HepG2 (cell line): ENCODE data around the gene ANKEF1. TPM values are rescaled to one million over a fixed set of nuclear protein-coding genes. Genes with fewer than 3 reads are reported as not detected.
A peak's percentile ranks its signal among the peaks of the same experiment; 100 is the strongest.

Experiments used
- CHD2 ChIP-seq: IDR thresholded peaks from 2 replicates; pipeline ENCODE4 v1.6.1; 2011; ENCODE audit warnings: low read depth, low read length, improper control_type of control experiment
- IKZF4 ChIP-seq: sonication (generic); formaldehyde crosslinking; IDR thresholded peaks from 2 replicates; pipeline ENCODE4 v1.5.1; 2020; ENCODE audit warnings: borderline replicate concordance, mild to moderate bottlenecking, low read depth, missing genetic modification reagents; ENCODE audit errors: not compliant biosample characterization
- IRX3 ChIP-seq: sonication (generic); formaldehyde crosslinking; IDR thresholded peaks from 2 replicates; pipeline ENCODE4 v1.8.1; 2023; ENCODE audit warnings: mild to moderate bottlenecking, low read depth, missing genetic modification reagents, borderline replicate concordance
- MEIS2 ChIP-seq: sonication (generic); formaldehyde crosslinking; IDR thresholded peaks from 2 replicates; pipeline ENCODE4 v1.9.0; 2021; ENCODE audit warnings: mild to moderate bottlenecking, missing genetic modification reagents
- MIXL1 ChIP-seq: IDR thresholded peaks from 2 replicates; pipeline ENCODE4 v1.6.1; 2016
- NFKBIZ ChIP-seq: IDR thresholded peaks from 2 replicates; pipeline ENCODE4 v1.6.1; 2018; ENCODE audit warnings: missing genetic modification reagents, missing compliant biosample characterization
- SRSF1 ChIP-seq: fragments of 200-400 bp; formaldehyde crosslinking; optimal IDR thresholded peaks from 2 replicates; pipeline ENCODE3; 2017; ENCODE audit warnings: mild to moderate bottlenecking, low read depth, low read length, moderate library complexity
- ZC3H4 ChIP-seq: sonication (generic); formaldehyde crosslinking; IDR thresholded peaks from 2 replicates; pipeline ENCODE4 v1.4.0; 2020; ENCODE audit warnings: missing genetic modification reagents, borderline replicate concordance
- ZFX ChIP-seq: sonication (generic); formaldehyde crosslinking; IDR thresholded peaks from 2 replicates; pipeline ENCODE4 v1.4.0; 2020; ENCODE audit warnings: mild to moderate bottlenecking, low read depth, missing genetic modification reagents, moderate library complexity
- ZNF124 ChIP-seq: sonication (generic); formaldehyde crosslinking; IDR thresholded peaks from 2 replicates; pipeline ENCODE4 v1.4.0; 2020; ENCODE audit warnings: missing genetic modification reagents
- ZNF337 ChIP-seq: sonication (generic); formaldehyde crosslinking; IDR thresholded peaks from 2 replicates; pipeline ENCODE4 v1.5.1; 2020; ENCODE audit warnings: missing genetic modification reagents, low read depth, mild to moderate bottlenecking, borderline replicate concordance
- ZNF354B ChIP-seq: sonication (generic); formaldehyde crosslinking; IDR thresholded peaks from 2 replicates; pipeline ENCODE4 v1.8.0; 2022; ENCODE audit warnings: mild to moderate bottlenecking, missing genetic modification reagents
- ZNF432 ChIP-seq: sonication (generic); formaldehyde crosslinking; IDR thresholded peaks from 2 replicates; pipeline ENCODE4 v1.5.0; 2020; ENCODE audit warnings: missing genetic modification reagents, mild to moderate bottlenecking, borderline replicate concordance
- ZNF614 ChIP-seq: IDR thresholded peaks from 2 replicates; pipeline ENCODE4 v1.6.1; 2018; ENCODE audit warnings: missing biosample characterization, missing genetic modification reagents, inconsistent platforms, borderline replicate concordance
- ZNF839 ChIP-seq: sonication (generic); formaldehyde crosslinking; IDR thresholded peaks from 2 replicates; pipeline ENCODE4 v1.4.0; 2020; ENCODE audit warnings: missing genetic modification reagents, mild to moderate bottlenecking, borderline replicate concordance
- polyA plus RNA-seq, 8 experiments: library from polyadenylated mRNA; depleted of rRNA in 3 of 8; stranded (reverse) in 7 of 8; unstranded in 1 of 8; fragments of >200 nt; fragmentation: Illumina TruSeq in 4 of 8; extraction: Trizol in 4 of 8; gene quantifications; 2 replicates each; pipeline versions ENCODE4 v1.2.1 to v1.2.3, GENCODE V29; 2011 to 2016; ENCODE audit warnings: low read depth in 4 of 8, missing spikeins in 1 of 8, mixed read lengths in 1 of 8; ENCODE audit not compliant: insufficient read depth in 1 of 8
- total RNA-seq, 5 experiments: library from RNA; depleted of rRNA; stranded (reverse); fragments of >200 nt; fragmentation: Illumina TruSeq; extraction: Trizol; gene quantifications; 2 replicates each; pipeline ENCODE4 v1.2.3, GENCODE V29; 2016; ENCODE audit warnings: low read depth in 1 of 5
- TF ChIP-seq, protein P1 (sequence below): sonication (generic); formaldehyde crosslinking; conservative IDR thresholded peaks from 2 replicates; pipeline ENCODE4 v1.8.0; 2022; ENCODE audit warnings: mild to moderate bottlenecking, moderate library complexity, missing genetic modification reagents
- TF ChIP-seq, protein P2 (sequence below): IDR thresholded peaks from 2 replicates; pipeline ENCODE4 v1.6.1; 2016; ENCODE audit warnings: missing biosample characterization, missing genetic modification reagents, low read depth
- TF ChIP-seq, protein P3 (sequence below): sonication (generic); formaldehyde crosslinking; IDR thresholded peaks from 2 replicates; pipeline ENCODE4 v1.4.0; 2020; ENCODE audit warnings: missing genetic modification reagents
- TF ChIP-seq, protein P4 (sequence below): IDR thresholded peaks from 2 replicates; pipeline ENCODE4 v1.6.1; 2012; ENCODE audit warnings: inconsistent platforms

ANKEF1 gene
- total and polyA plus RNA-seq, 2 of the 13 experiments (the other 11 are each of a cell fraction or from before 2014, with no cell fraction given) = 3.1 to 8.6 TPM

DNA sequence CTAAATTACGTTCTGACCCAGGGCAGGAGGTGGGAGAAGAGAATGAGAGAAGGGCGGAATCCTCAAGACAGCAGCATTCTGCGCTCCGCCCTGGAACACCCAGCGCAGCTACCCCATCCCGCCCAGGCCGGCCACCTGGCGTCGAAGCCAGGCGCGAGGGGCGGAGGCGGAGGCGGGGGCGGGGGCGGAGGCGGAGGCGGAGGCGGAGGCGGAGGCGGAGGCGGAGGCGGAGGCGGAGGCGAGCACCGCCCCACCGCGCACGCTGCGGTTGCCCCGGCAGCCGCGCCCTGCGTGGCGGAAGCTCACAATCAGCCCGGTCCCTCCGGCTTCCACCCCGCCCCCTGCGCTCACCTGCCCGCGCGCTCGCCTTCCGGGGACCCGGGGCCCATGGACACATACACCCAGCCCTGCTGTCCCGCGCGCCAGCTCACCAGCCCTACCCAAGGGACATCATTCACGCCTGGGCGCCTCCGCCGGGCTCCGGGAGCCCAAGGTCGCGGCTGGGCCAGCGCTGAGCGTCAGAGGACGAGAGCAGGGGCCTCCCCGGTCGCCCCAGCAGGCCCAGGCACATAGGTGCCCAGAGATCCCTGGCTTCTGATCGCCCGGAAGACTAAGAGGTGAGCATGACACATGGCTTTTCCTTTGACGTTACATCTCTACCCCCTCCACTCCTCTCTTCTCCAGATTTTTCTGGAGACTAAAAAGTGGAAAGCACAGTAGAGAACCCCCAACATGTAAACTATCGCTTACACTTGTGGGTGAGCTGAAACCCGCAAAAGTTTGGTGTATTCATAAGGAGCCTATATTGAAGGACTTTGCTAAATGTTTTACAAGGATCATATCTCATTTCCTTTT, at the start of gene ANKEF1 (continued):
- TF ChIP-seq ZFX (CRISPR knock-in tag) (peak; percentile 98), ZNF432 (CRISPR knock-in tag) (0 out of 2 replicates have a peak, but pooled peaks have one; percentile 67), ZC3H4 (0 out of 2 replicates have a peak, but pooled peaks have one; percentile 39), MEIS2 (CRISPR knock-in tag) (peak; percentile 89), IRX3 (CRISPR knock-in tag) (peak; percentile 74; the same call in 1 of the 2 replicates), IKZF4 (peak; percentile 83), NFKBIZ (CRISPR knock-in tag) (0 out of 2 replicates have a peak, but pooled peaks have one; percentile 18), ZNF124 (CRISPR knock-in tag) (peak; percentile 88), ZNF614 (CRISPR knock-in tag) (peak; percentile 80; the same call in 1 of the 2 replicates), MIXL1 (CRISPR knock-in tag) (no peak), ZNF354B (CRISPR knock-in tag) (peak; percentile 41; the same call in 1 of the 2 replicates), SRSF1 (peak; percentile 67), ZNF337 (CRISPR knock-in tag) (no peak), CHD2 (peak; percentile 36; the same call in 1 of the 2 replicates), ZNF839 (peak; percentile 67; the same call in 1 of the 2 replicates)
- TF ChIP-seq, protein P1, sequence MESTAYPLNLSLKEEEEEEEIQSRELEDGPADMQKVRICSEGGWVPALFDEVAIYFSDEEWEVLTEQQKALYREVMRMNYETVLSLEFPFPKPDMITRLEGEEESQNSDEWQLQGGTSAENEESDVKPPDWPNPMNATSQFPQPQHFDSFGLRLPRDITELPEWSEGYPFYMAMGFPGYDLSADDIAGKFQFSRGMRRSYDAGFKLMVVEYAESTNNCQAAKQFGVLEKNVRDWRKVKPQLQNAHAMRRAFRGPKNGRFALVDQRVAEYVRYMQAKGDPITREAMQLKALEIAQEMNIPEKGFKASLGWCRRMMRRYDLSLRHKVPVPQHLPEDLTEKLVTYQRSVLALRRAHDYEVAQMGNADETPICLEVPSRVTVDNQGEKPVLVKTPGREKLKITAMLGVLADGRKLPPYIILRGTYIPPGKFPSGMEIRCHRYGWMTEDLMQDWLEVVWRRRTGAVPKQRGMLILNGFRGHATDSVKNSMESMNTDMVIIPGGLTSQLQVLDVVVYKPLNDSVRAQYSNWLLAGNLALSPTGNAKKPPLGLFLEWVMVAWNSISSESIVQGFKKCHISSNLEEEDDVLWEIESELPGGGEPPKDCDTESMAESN (CRISPR knock-in tag) = peak; percentile 93
- TF ChIP-seq, protein P2, sequence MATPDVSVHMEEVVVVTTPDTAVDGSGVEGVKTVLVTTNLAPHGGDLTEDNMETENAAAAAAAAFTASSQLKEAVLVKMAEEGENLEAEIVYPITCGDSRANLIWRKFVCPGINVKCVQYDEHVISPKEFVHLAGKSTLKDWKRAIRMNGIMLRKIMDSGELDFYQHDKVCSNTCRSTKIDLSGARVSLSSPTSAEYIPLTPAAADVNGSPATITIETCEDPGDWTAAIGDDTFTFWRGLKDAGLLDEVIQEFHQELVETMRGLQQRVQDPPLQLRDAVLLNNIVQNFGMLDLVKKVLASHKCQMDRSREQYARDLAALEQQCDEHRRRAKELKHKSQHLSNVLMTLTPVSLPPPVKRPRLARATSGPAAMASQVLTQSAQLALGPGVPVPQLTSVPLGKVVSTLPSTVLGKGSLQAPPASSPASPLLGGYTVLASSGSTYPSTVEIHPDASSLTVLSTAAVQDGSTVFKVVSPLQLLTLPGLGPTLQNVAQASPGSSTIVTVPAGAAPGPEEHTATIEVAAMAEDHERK (CRISPR knock-in tag) = peak; percentile 56
- TF ChIP-seq, protein P3, sequence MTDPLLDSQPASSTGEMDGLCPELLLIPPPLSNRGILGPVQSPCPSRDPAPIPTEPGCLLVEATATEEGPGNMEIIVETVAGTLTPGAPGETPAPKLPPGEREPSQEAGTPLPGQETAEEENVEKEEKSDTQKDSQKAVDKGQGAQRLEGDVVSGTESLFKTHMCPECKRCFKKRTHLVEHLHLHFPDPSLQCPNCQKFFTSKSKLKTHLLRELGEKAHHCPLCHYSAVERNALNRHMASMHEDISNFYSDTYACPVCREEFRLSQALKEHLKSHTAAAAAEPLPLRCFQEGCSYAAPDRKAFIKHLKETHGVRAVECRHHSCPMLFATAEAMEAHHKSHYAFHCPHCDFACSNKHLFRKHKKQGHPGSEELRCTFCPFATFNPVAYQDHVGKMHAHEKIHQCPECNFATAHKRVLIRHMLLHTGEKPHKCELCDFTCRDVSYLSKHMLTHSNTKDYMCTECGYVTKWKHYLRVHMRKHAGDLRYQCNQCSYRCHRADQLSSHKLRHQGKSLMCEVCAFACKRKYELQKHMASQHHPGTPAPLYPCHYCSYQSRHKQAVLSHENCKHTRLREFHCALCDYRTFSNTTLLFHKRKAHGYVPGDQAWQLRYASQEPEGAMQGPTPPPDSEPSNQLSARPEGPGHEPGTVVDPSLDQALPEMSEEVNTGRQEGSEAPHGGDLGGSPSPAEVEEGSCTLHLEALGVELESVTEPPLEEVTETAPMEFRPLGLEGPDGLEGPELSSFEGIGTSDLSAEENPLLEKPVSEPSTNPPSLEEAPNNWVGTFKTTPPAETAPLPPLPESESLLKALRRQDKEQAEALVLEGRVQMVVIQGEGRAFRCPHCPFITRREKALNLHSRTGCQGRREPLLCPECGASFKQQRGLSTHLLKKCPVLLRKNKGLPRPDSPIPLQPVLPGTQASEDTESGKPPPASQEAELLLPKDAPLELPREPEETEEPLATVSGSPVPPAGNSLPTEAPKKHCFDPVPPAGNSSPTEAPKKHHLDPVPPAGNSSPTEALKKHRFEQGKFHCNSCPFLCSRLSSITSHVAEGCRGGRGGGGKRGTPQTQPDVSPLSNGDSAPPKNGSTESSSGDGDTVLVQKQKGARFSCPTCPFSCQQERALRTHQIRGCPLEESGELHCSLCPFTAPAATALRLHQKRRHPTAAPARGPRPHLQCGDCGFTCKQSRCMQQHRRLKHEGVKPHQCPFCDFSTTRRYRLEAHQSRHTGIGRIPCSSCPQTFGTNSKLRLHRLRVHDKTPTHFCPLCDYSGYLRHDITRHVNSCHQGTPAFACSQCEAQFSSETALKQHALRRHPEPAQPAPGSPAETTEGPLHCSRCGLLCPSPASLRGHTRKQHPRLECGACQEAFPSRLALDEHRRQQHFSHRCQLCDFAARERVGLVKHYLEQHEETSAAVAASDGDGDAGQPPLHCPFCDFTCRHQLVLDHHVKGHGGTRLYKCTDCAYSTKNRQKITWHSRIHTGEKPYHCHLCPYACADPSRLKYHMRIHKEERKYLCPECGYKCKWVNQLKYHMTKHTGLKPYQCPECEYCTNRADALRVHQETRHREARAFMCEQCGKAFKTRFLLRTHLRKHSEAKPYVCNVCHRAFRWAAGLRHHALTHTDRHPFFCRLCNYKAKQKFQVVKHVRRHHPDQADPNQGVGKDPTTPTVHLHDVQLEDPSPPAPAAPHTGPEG (CRISPR knock-in tag) = peak; percentile 42; the same call in 1 of the 2 replicates
- TF ChIP-seq, protein P4, sequence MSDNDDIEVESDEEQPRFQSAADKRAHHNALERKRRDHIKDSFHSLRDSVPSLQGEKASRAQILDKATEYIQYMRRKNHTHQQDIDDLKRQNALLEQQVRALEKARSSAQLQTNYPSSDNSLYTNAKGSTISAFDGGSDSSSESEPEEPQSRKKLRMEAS = peak; percentile 97
